ENCODE measurements around the gene RNF213. TPM values are rescaled to one million over a fixed set of nuclear protein-coding genes. Genes with fewer than 3 reads are reported as not detected.
"Not testable (repeated sequence)": the region's sequence is repeated elsewhere in the genome, so short reads cannot be mapped to it uniquely, and the experiment has no call there.

RNF213 gene
- polyA plus RNA-seq, 5 donors = 59.5 to 100 (median 77.9) TPM

DNA sequence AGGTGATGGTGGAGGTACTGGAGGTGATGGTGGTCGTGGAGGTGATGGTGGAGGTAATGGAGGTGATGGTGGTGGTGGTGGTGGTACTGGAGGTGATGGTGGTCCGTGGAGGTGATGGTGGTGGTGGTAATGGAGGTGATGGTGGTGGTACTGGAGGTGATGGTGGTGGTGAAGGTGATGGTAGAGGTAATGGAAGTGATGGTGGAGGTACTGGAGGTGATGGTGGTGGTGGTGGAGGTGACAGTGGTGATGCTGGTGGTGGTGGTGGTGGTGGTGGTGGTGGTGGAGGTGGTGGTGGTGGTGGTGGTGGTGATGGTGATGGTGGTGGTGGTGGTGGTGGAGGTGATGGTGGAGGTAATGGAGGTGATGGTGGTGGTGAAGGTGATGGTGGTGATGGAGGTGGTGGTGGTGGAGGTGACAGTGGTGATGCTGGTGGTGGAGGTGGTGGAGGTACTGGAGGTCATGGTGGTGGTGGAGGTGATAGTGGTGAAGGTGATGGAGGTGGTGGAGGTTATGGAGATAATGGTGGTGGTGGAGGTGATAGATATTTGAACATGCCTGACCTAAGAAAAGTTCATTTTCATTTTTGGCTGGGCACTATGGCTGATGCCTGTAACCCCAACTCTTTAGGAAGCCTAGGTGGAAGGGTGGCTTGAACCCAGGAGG, 55.0 kb downstream of the RNF213 start:
- DNase-seq = no peak

DNA sequence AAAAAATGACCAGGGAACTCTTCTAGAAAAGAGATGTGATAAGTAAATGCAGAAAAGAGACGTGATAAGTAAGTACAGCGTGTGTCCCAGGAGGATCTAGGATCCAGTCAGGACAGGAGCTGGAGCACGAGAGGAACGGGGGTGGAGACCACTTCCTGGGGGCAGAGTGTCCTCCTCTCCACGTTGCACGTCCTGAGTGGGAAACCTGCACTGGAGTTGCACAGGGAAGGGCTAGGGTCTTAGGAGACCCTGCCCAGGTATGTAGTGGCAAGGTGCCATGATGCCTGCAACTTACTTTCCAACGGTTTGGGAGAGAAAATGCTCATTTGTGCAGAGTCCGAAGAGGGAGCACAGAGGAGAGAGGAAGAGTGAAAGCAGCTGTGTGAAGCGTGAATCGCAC, 55.8 kb downstream of the RNF213 start:
- no peak for DNase-seq

- no peak for DNase-seq
Measured at GRCh38 chr17:80316927-80317705, 56.5 kb downstream of the RNF213 start.

DNA sequence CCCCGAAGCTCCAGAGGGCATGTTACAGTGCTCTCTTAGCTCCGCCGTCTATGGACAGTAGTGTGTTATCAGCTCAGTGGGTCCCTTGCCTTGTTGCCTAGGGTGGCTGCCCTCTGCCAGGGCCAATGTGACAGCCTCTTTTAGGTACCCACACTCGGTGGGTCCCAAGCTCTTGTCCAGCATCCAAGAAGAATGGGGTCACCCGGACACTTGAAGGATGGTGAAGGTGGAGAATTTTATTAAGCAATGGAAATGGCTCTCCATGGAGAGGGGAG, 57.0 kb downstream of the RNF213 start:
- no peak for DNase-seq

- DNase-seq = no peak
Measured at GRCh38 chr17:80318166-80318565, 57.5 kb downstream of the RNF213 start.

GRCh38 chr17:80319262-80319998, 58.8 kb downstream of the RNF213 start:
- DNase-seq = no peak

DNA sequence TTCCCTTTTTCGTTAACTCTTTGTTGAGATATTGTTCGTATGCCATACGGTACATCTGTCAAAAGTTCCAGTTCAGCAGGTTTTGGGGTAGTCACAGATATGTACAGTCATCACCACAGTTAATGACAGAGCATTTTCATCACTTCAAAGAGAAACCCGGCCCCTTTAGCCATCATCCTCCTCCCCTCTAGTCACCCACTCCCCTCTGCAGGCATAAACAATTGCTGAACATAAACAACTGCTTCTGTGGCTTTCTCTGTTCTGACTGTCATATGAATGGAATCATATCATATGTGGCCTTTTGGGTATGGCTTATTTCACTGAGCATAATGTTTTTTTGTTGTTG, 59.3 kb downstream of the RNF213 start:
- no peak for DNase-seq

- DNase-seq = no peak
Measured at GRCh38 chr17:80320496-80320895, 59.8 kb downstream of the RNF213 start.

GRCh38 chr17:80322864-80323263, 62.2 kb downstream of the RNF213 start:
- DNase-seq = no peak

GRCh38 chr17:80323982-80324381, 63.3 kb downstream of the RNF213 start:
- DNase-seq = no peak

- DNase-seq = no peak
Measured at GRCh38 chr17:80327518-80327917, 66.9 kb downstream of the RNF213 start.

- no peak for DNase-seq
Measured at GRCh38 chr17:80328634-80329380, 68.2 kb downstream of the RNF213 start.

GRCh38 chr17:80329421-80329820, 68.8 kb downstream of the RNF213 start:
- not testable (repeated sequence) for DNase-seq

DNA sequence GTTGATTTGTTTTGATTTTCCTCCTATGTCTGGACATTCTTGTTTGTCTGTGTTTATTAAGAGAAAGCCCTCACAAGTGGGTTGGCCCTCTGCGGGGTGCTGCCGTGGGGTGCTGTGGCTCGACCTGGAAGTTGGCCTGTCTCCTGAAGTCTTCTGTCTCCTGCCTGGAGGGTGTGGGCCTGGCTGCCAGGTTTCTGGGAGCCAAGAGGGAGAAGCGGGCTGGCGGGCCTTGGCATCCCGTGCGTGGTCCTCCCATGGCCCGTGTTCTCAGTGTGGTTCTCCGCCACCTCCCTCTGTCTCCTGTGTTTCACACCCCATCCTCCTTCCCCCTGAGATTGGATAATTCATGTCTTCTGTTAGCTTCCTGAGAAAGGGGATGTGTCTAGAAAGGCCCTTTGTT, 69.6 kb downstream of the RNF213 start:
- DNase-seq = no peak

DNA sequence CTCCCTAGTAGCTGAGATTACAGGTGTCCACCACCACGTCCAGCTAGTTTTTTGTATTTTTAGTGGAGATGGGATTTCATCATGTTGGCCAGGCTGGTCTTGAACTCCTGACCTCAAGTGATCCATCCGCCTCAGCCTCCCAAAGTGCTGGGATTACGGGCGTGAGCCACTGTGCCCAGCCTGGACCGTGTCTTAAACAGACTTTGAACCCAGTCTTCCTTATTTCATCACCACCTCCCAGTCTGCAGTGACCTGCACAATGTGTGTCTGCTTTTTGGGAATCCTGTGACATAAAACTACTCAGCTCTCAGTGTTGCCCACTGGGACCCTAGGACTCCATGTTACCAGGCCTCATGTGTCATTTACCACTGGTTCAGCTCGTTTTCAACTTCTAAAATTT, 70.3 kb downstream of the RNF213 start:
- DNase-seq = not testable (repeated sequence)

GRCh38 chr17:80331820-80332219, 71.2 kb downstream of the RNF213 start:
- no peak for DNase-seq

GRCh38 chr17:80337195-80337895, 76.7 kb downstream of the RNF213 start:
- no peak for DNase-seq

DNA sequence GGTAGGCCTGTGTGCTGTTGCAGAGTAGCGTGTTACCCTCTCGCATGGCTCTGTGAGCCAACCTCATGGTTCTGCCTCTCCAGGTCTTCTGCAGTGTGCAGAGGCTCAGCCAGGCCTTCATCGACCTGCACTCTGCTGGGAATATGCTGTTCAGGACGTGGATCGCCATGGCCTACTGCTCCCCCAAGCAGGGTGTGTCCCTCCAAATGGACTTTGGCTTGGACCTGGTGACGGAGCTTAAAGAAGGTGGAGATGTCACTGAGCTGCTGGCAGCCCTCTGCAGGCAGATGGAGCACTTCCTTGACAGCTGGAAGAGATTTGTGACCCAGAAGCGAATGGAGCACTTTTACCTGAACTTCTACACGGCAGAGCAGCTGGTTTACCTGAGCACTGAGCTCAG, 78.5 kb downstream of the RNF213 start:
- DNase-seq = no peak

DNA sequence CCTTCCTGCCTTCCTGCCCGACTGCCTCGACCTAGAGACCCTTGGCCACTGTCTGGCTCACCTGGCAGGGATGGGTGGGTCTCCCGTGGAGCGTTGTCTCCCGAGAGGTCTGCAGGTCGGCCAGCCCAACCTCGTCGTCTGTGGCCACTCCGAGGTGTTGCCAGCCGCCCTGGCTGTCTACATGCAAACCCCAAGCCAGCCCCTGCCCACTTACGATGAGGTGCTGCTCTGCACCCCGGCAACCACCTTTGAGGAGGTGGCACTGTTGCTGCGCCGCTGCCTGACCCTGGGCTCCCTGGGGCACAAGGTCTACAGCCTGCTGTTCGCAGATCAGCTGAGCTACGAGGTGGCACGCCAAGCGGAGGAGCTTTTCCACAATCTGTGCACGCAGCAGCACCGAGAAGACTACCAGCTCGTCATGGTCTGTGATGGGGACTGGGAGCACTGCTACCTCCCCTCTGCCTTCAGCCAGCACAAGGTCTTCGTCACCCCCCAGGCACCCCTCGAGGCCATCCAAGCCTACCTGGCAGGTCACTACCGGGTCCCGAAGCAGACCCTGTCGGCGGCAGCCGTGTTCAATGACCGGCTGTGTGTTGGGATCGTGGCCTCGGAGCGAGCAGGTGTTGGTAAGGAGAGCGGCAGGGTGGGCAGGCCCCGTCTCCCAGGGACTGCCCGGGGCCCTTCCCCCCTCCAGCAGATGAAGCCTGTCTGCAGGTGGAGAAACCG, 79.2 kb downstream of the RNF213 start:
- DNase-seq = no peak

GRCh38 chr17:80345321-80345720, 84.7 kb downstream of the RNF213 start:
- no peak for DNase-seq
